Lung (tissue), 12 donors: ENCODE measurements around the gene CXXC4. TPM values are rescaled to one million over a fixed set of nuclear protein-coding genes. Genes with fewer than 3 reads are reported as not detected.
A peak's percentile ranks its signal among the peaks of the same experiment; 100 is the strongest.

Source experiments
- ATAC-seq: fragments of 200-7000 bp; cut with Tn5 transposase; one replicate; pipeline ENCODE4 v1.9.1; 2020; ENCODE audit warnings: moderate number of reproducible peaks; ENCODE audit not compliant: insufficient read depth, low FRiP score
- DNase-seq, 3 donors: peaks; one replicate each; pipeline ENCODE4 v3.0.0-alpha.2; 2013 to 2017
- H3K27ac ChIP-seq, 2 donors: one replicate each; pipeline ENCODE4 v1.5.1; 2013; ENCODE audit warnings: mild to moderate bottlenecking in 2 of 2, moderate library complexity in 2 of 2, control low read depth in 1 of 2, inconsistent platforms in 1 of 2, low read depth in 1 of 2, low read length in 1 of 2
- H3K27me3 ChIP-seq, 3 donors: one replicate each; pipeline ENCODE4 v1.5.1; 2013; ENCODE audit warnings: low read length in 2 of 3; ENCODE audit not compliant: control insufficient read depth in 3 of 3, insufficient read depth in 3 of 3
- H3K36me3 ChIP-seq, 4 donors: one replicate each; pipeline ENCODE4 v1.5.1; 2013; ENCODE audit warnings: low read length in 4 of 4, mild to moderate bottlenecking in 1 of 4, moderate library complexity in 1 of 4; ENCODE audit not compliant: control insufficient read depth in 4 of 4, insufficient read depth in 4 of 4
- H3K4me1 ChIP-seq, 5 donors: one replicate each; pipeline ENCODE4 v1.5.1; 2013; ENCODE audit warnings: low read length in 5 of 5, mild to moderate bottlenecking in 2 of 5, moderate library complexity in 1 of 5; ENCODE audit not compliant: control insufficient read depth in 5 of 5, insufficient read depth in 5 of 5
- H3K4me3 ChIP-seq: one replicate; pipeline ENCODE4 v1.5.1; 2013; ENCODE audit warnings: mild to moderate bottlenecking, control low read depth, moderate library complexity
- H3K9ac ChIP-seq, 2 donors: one replicate each; pipeline ENCODE4 v1.5.1; 2013; ENCODE audit warnings: low read length in 2 of 2, control low read depth in 1 of 2; ENCODE audit not compliant: insufficient read depth in 1 of 2
- H3K9me3 ChIP-seq, 4 donors: one replicate each; pipeline ENCODE4 v1.5.1; 2013; ENCODE audit warnings: low read length in 3 of 4, mild to moderate bottlenecking in 1 of 4, moderate library complexity in 1 of 4; ENCODE audit not compliant: control insufficient read depth in 4 of 4, insufficient read depth in 3 of 4
- CTCF ChIP-seq: IDR thresholded peaks from 2 replicates; pipeline ENCODE4 v1.5.1; 2012; ENCODE audit warnings: mild to moderate bottlenecking; ENCODE audit errors: control extremely low read depth, extremely low read depth
- WGBS, 2 donors: extraction: QIAGEN DNeasy Blood & Tissue Kit; methylation state at CpG; one replicate each; pipeline ENCODE4 v1.1.7; 2013; 5-methylcytosine and 5-hydroxymethylcytosine counted together
- polyA plus RNA-seq, 2 donors: library from polyadenylated mRNA; stranded (reverse); fragments of 200-250 nt; gene quantifications; one replicate each; pipeline ENCODE4 v1.2.1, GENCODE V29; 2013
- total RNA-seq, 2 donors: library from RNA; depleted of rRNA in 1 of 2; stranded (reverse); fragments of >200 nt in 1 of 2; gene quantifications; one replicate each; pipeline ENCODE4 v1.2.1, GENCODE V29; 2014 to 2021
- donor health status: control.
- donor health status: control.
- donor health status: Bipolar disorder and iron deficiency.
- donor health status: healthy.
- donor health status: DM: yes; HTN: yes; CAD: no.

CXXC4 gene
- total and polyA plus RNA-seq, 4 donors, result 0.39 to 6.7 (median 1.3) TPM

GRCh38 chr4:104491481-104492182 lies 3.1 kb downstream of the CXXC4 start:
- peak; percentile 69 to 74 (median 73) for DNase-seq
- peak; percentile 23 for ATAC-seq

GRCh38 chr4:104490770-104491480 lies 3.8 kb downstream of the CXXC4 start:
- Histone ChIP-seq H3K27me3 (no peaks in the 10 kb centered on the region), H3K9me3 (no peaks in the 10 kb centered on the region), H3K9ac (peak overlapping the region; percentile 53 to 71), H3K36me3 (no peaks in the 10 kb centered on the region), H3K4me3 (peak overlapping the region; percentile 46), H3K4me1 (peaks cover 0 to 32% (median 5%) of the 10 kb centered on the region in 5 donors), H3K27ac (peak overlapping the region; percentile 86 to 90)
- peak; percentile 23 for ATAC-seq
- WGBS, 2 donors, result 0 to 1% methylated on average over 34 to 48 of the region's 55 CpGs
- peak; percentile 83 to 87 (median 86) for DNase-seq
- no peak for TF ChIP-seq CTCF

More at GRCh38 chr4:104491481-104492182, 3.1 kb downstream of the CXXC4 start:
- TF ChIP-seq CTCF, result no peak
- 0 to 1% methylated on average over 41 to 47 of the region's 47 CpGs for WGBS, 2 donors
- peak overlapping the region; percentile 86 to 90 for H3K27ac ChIP-seq
- no peaks in the 10 kb centered on the region for H3K9me3 ChIP-seq
- H3K4me3 ChIP-seq, result peak overlapping the region; percentile 58
- H3K36me3 ChIP-seq, result no peaks in the 10 kb centered on the region
- H3K9ac ChIP-seq, result peak overlapping the region in 1 of 2 donors; percentile 34
- H3K4me1 ChIP-seq, result peaks cover 0 to 35% (median 5%) of the 10 kb centered on the region in 5 donors
- no peaks in the 10 kb centered on the region for H3K27me3 ChIP-seq

GRCh38 chr4:104490096-104490769 lies 4.5 kb downstream of the CXXC4 start:
- peak in 1 of 3 donors; percentile 40 for DNase-seq
- no peaks in the 10 kb centered on the region for H3K9me3 ChIP-seq
- no peak for ATAC-seq
- 41 to 42% methylated on average over 7 of the region's 7 CpGs for WGBS, 2 donors
- H3K9ac ChIP-seq, result peak overlapping the region; percentile 11 to 53
- peak overlapping the region; percentile 3 to 65 for H3K27ac ChIP-seq
- no peaks in the 10 kb centered on the region for H3K27me3 ChIP-seq
- H3K36me3 ChIP-seq, result no peaks in the 10 kb centered on the region
- TF ChIP-seq CTCF, result no peak
- no peak overlapping the region for H3K4me3 ChIP-seq
- H3K4me1 ChIP-seq, result peaks cover 0 to 29% (median 5%) of the 10 kb centered on the region in 5 donors
